CD14-positive monocyte (primary cell): ENCODE data around the gene ULK2. TPM values are rescaled to one million over a fixed set of nuclear protein-coding genes. Genes with fewer than 3 reads are reported as not detected.

Source experiments
- DNase-seq, 3 donors: peaks; one replicate each; pipeline ENCODE4 v3.0.0-alpha.2; 2011 to 2022
- H2AFZ ChIP-seq: 2 replicates; pipeline ENCODE4 v1.6.0; 2012; ENCODE audit warnings: mild to moderate bottlenecking, low read depth, low read length, inconsistent platforms; ENCODE audit not compliant: insufficient read depth, poor library complexity, severe bottlenecking
- H3K27ac ChIP-seq, 2 donors: 1 replicate in 1 of 2; 2 replicates in 1 of 2; pipeline ENCODE4 v1.5.1; 2012 to 2013; ENCODE audit warnings: low read length in 2 of 2, control low read depth in 1 of 2, inconsistent platforms in 1 of 2, low read depth in 1 of 2, mild to moderate bottlenecking in 1 of 2
- H3K27me3 ChIP-seq, 2 donors: one replicate each; pipeline versions ENCODE4 v1.6.0 to v1.6.1; 2011 to 2013; ENCODE audit warnings: low read length in 2 of 2; ENCODE audit not compliant: control insufficient read depth in 2 of 2, insufficient read depth in 2 of 2
- H3K36me3 ChIP-seq, 2 donors: replicated peaks in 1 of 2; 1 replicate in 1 of 2; 2 replicates in 1 of 2; pipeline versions ENCODE4 v1.5.1 to v1.6.1; 2012 to 2013; ENCODE audit warnings: low read length in 2 of 2, control low read depth in 1 of 2, inconsistent platforms in 1 of 2, mild to moderate bottlenecking in 1 of 2; ENCODE audit not compliant: insufficient read depth in 2 of 2, control insufficient read depth in 1 of 2
- H3K4me1 ChIP-seq, 2 donors: 1 replicate in 1 of 2; 2 replicates in 1 of 2; pipeline versions ENCODE4 v1.5.1 to v1.6.1; 2012 to 2013; ENCODE audit warnings: low read length in 2 of 2, control low read depth in 1 of 2, inconsistent platforms in 1 of 2, mild to moderate bottlenecking in 1 of 2, moderate library complexity in 1 of 2; ENCODE audit not compliant: insufficient read depth in 2 of 2, control insufficient read depth in 1 of 2
- H3K4me2 ChIP-seq: replicated peaks from 2 replicates; pipeline ENCODE3; 2012; ENCODE audit warnings: low read length, moderate library complexity, mild to moderate bottlenecking; ENCODE audit not compliant: poor library complexity, severe bottlenecking; ENCODE audit errors: extremely low read depth
- H3K4me3 ChIP-seq, 3 experiments: fragments of 200-600 bp in 1 of 3; sonication (generic) in 1 of 3; replicated peaks in 1 of 3; 1 replicate in 2 of 3; 2 replicates in 1 of 3; pipeline ENCODE4 v1.5.1; 2011 to 2013; ENCODE audit warnings: low read length in 3 of 3, mild to moderate bottlenecking in 3 of 3, control low read depth in 2 of 3, low read depth in 2 of 3, inconsistent platforms in 1 of 3, moderate library complexity in 1 of 3
- H3K79me2 ChIP-seq: 2 replicates; pipeline ENCODE4 v1.6.0; 2012; ENCODE audit warnings: mild to moderate bottlenecking, control low read depth, inconsistent platforms, low read length, moderate library complexity; ENCODE audit not compliant: insufficient read depth
- H3K9ac ChIP-seq: 2 replicates; pipeline ENCODE4 v1.6.0; 2017; ENCODE audit warnings: low read length, mild to moderate bottlenecking; ENCODE audit not compliant: insufficient read depth, poor library complexity, severe bottlenecking
- H3K9me3 ChIP-seq, 2 donors: replicated peaks in 1 of 2; 1 replicate in 1 of 2; 2 replicates in 1 of 2; pipeline versions ENCODE4 v1.5.1 to v1.6.1; 2012 to 2013; ENCODE audit warnings: low read length in 2 of 2, control low read depth in 1 of 2; ENCODE audit not compliant: control insufficient read depth in 1 of 2, insufficient read depth in 1 of 2
- H4K20me1 ChIP-seq: 2 replicates; pipeline ENCODE4 v1.6.0; 2012; ENCODE audit warnings: mild to moderate bottlenecking, low read length, control low read depth, moderate library complexity; ENCODE audit not compliant: insufficient read depth
- H3K27ac Mint-ChIP-seq, 7 donors: one replicate each; pipeline ENCODE4 v1.8.0; 2020; ENCODE audit warnings: mild to moderate bottlenecking in 7 of 7, mixed read lengths in 7 of 7, moderate library complexity in 6 of 7, inconsistent platforms in 2 of 7
- H3K27me3 Mint-ChIP-seq, 3 donors: one replicate each; pipeline ENCODE4 v1.8.0; 2021 to 2022; ENCODE audit warnings: low read depth in 3 of 3, mild to moderate bottlenecking in 3 of 3, mixed read lengths in 3 of 3, moderate library complexity in 3 of 3, inconsistent platforms in 1 of 3
- H3K36me3 Mint-ChIP-seq, 2 donors: one replicate each; pipeline ENCODE4 v1.8.0; 2020; ENCODE audit warnings: mixed read lengths in 2 of 2, inconsistent platforms in 1 of 2, mild to moderate bottlenecking in 1 of 2
- H3K4me1 Mint-ChIP-seq: one replicate; pipeline ENCODE4 v1.8.0; 2020; ENCODE audit warnings: mild to moderate bottlenecking, mixed read lengths
- H3K4me3 Mint-ChIP-seq, 2 donors: one replicate each; pipeline ENCODE4 v1.8.0; 2020; ENCODE audit warnings: mild to moderate bottlenecking in 2 of 2, mixed read lengths in 2 of 2, moderate library complexity in 1 of 2
- H3K9me3 Mint-ChIP-seq, 7 donors: one replicate each; pipeline ENCODE4 v1.8.0; 2020 to 2022; ENCODE audit warnings: mixed read lengths in 7 of 7, mild to moderate bottlenecking in 6 of 7, moderate library complexity in 6 of 7, inconsistent platforms in 2 of 7
- WGBS: methylation state at CpG from one replicate; pipeline ENCODE4 v1.1.5; 2013; ENCODE audit warnings: missing lambda C conversion rate; ENCODE audit not compliant: insufficient coverage; 5-methylcytosine and 5-hydroxymethylcytosine counted together
- intact Hi-C, 2 donors: fragments of 100-400 bp; cut with micrococcal nuclease; formaldehyde crosslinking; loops; one replicate each; pipeline versions ENCODE4 v1.15.0 to v1.15.1; 2023
- polyA plus RNA-seq, 3 donors: library from polyadenylated mRNA; depleted of rRNA in 1 of 3; unstranded in 2 of 3; stranded (reverse) in 1 of 3; fragments of 300-500 nt in 2 of 3; fragments of >200 nt in 1 of 3; fragmentation: Illumina TruSeq in 2 of 3; gene quantifications; 1 replicate in 2 of 3; 2 replicates in 1 of 3; pipeline ENCODE4 v1.2.3, GENCODE V29; 2012 to 2021
- TF ChIP-seq, protein P1 (sequence below): fragments of 200-600 bp; IDR thresholded peaks from one replicate; pipeline ENCODE4 v1.8.0; 2022; ENCODE audit warnings: antibody characterized with exemption, mild to moderate bottlenecking

ULK2 gene
- polyA plus RNA-seq, 3 donors, result 8.5 to 27.2 (median 12.3) TPM

DNA sequence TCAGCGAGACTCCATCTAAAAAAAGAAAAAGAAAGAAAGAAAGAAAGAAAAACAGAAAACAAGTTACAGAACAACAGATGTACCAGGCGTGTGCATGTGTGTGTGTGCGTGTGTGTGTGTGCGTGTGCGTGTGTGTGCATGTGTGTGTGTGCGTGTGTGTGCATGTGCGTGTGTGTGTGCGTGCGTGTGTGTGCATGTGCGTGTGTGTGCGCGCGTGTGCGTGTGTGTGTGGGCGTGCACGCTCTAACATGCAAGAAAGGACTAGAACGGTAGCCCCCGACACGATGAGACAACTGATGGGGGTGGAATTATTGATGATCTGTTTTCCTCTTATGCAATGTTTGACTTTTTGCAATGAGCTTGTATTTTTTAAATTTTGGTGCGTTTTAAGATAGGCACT lies 121.2 kb downstream of the ULK2 start:
- peaks cover 9% of the 10 kb centered on the region for H3K4me1 Mint-ChIP-seq
- Histone ChIP-seq H3K9me3 (no peaks in the 10 kb centered on the region), H4K20me1 (no peaks in the 10 kb centered on the region), H3K27ac (no peak overlapping the region), H3K4me1 (peaks cover 8 to 9% of the 10 kb centered on the region in 2 donors), H3K4me2 (no peak overlapping the region), H3K79me2 (no peaks in the 10 kb centered on the region), H3K27me3 (no peaks in the 10 kb centered on the region), H2AFZ (no peak overlapping the region), H3K4me3 (no peak overlapping the region), H3K9ac (no peak overlapping the region), H3K36me3 (no peaks in the 10 kb centered on the region)
- peaks cover 0 to 1% (median 0%) of the 10 kb centered on the region in 7 donors for H3K9me3 Mint-ChIP-seq
- DNase-seq, result no peak
- intact Hi-C loops, result loop anchor here in 1 of 2 donors (5.0 kb wide), 1 partner anchor 44 kb away; no protein-coding TSS in a partner anchor
- 92% methylated on average over 17 of the region's 20 CpGs for WGBS
- no peaks in the 10 kb centered on the region for H3K36me3 Mint-ChIP-seq
- H3K27ac Mint-ChIP-seq, result no peak overlapping the region
- H3K27me3 Mint-ChIP-seq, result peaks cover 7 to 13% (median 8%) of the 10 kb centered on the region in 3 donors
- no peak overlapping the region for H3K4me3 Mint-ChIP-seq
- TF ChIP-seq, protein P1, sequence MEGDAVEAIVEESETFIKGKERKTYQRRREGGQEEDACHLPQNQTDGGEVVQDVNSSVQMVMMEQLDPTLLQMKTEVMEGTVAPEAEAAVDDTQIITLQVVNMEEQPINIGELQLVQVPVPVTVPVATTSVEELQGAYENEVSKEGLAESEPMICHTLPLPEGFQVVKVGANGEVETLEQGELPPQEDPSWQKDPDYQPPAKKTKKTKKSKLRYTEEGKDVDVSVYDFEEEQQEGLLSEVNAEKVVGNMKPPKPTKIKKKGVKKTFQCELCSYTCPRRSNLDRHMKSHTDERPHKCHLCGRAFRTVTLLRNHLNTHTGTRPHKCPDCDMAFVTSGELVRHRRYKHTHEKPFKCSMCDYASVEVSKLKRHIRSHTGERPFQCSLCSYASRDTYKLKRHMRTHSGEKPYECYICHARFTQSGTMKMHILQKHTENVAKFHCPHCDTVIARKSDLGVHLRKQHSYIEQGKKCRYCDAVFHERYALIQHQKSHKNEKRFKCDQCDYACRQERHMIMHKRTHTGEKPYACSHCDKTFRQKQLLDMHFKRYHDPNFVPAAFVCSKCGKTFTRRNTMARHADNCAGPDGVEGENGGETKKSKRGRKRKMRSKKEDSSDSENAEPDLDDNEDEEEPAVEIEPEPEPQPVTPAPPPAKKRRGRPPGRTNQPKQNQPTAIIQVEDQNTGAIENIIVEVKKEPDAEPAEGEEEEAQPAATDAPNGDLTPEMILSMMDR, result no peak

DNA sequence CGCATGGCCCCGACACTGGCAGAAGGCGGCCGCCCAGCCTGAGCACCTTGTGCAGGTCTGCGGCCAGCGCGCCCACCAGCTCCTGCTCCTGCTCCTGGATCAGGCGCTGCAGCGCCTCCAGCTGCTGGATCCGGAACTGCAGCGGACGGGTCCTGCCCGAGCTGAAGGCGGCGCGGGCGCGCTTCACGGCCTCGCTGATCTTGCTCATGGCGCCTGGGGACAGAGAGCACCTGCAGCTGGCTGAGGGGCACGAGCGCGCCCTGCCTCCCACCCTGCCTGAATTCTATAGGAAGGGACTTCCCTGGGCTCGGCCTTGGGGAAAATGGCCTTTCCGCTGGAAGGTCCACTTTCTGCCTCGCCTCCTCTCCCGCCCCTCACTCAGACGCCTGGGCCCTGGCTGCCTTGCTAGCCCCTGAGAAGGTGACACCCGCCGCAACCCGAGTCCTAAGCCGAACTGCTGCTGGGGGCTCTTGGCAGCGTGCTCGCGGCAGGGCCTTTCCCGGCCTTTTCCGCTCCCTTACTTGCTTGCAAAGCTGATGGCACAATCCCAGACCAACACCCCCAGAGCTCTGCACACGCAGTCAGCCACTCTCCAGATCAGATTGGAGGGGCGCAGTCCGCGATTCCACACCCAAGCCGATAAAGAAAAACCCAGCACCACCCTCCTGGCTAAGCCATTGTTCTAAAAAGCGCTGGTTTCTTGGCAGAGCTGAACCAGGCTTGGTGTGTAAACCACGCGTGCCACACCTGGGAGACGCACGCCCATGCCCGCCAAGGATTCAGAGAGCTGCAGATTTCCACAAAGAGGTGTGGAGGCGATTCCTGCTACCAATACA lies 122.6 kb downstream of the ULK2 start:
- Mint-ChIP-seq H3K27ac (peak overlapping the region in 1 of 7 donors; percentile 12), H3K4me1 (peaks cover 9% of the 10 kb centered on the region), H3K27me3 (peaks cover 8 to 13% (median 8%) of the 10 kb centered on the region in 3 donors), H3K36me3 (no peaks in the 10 kb centered on the region), H3K9me3 (peaks cover 0 to 1% (median 0%) of the 10 kb centered on the region in 7 donors), H3K4me3 (peak overlapping the region; percentile 78 to 86)
- H2AFZ ChIP-seq, result peak overlapping the region; percentile 82
- H3K36me3 ChIP-seq, result no peaks in the 10 kb centered on the region
- H3K4me3 ChIP-seq, result peak overlapping the region in 2 of 3 experiments; percentile 15 to 68
- no peaks in the 10 kb centered on the region for H4K20me1 ChIP-seq
- peaks cover 8 to 9% of the 10 kb centered on the region in 2 donors for H3K4me1 ChIP-seq
- WGBS, result 46% methylated on average over 48 of the region's 50 CpGs
- H3K79me2 ChIP-seq, result no peaks in the 10 kb centered on the region
- TF ChIP-seq, protein P1, result peak; percentile 98
- intact Hi-C loops, result loop anchor here in 1 of 2 donors (5.0 kb wide), 1 partner anchor 43 kb away; no protein-coding TSS in a partner anchor
- H3K27ac ChIP-seq, result no peak overlapping the region
- H3K27me3 ChIP-seq, result no peaks in the 10 kb centered on the region
- peak overlapping the region; percentile 15 for H3K9ac ChIP-seq
- DNase-seq, result peak; percentile 73 to 74 (median 74)
- no peaks in the 10 kb centered on the region for H3K9me3 ChIP-seq
- peak overlapping the region; percentile 79 for H3K4me2 ChIP-seq
